HCT116 (cell line): ENCODE measurements around the gene IGDCC3. TPM values are rescaled to one million over a fixed set of nuclear protein-coding genes. Genes with fewer than 3 reads are reported as not detected.

Experiments
- ATAC-seq: fragments of 200-7000 bp; cut with Tn5 transposase; 2 replicates; pipeline ENCODE4 v1.9.1; 2020; ENCODE audit warnings: mild to moderate bottlenecking, moderate library complexity
- BruUV-seq: library from RNA; stranded (reverse); fragments of 400-500 nt; replicated peaks from 2 replicates; lab custom pipeline; 2021; lab: Mats Ljungman, UMichigan
- CTCF ChIA-PET: fragments of 300-600 bp; sonication (Branson Sonifier 250); formaldehyde crosslinking; loops from one replicate; lab custom pipeline; 2021; ENCODE audit warnings: antibody characterized with exemption; lab: Charles Lee
- POLR2A ChIA-PET: fragments of 300-600, 350-600 bp; sonication (Branson Sonifier 250); formaldehyde crosslinking; loops from one replicate; lab custom pipeline; 2021; ENCODE audit warnings: antibody characterized with exemption; lab: Charles Lee
- RAD21 ChIA-PET, 2 experiments: fragments of 300-600 bp; sonication (Branson Sonifier 250); formaldehyde crosslinking; loops; one replicate each; lab custom pipeline; 2023; ENCODE audit warnings: low total read pairs in 2 of 2; ENCODE audit not compliant: uncharacterized antibody in 2 of 2, unreplicated experiment in 2 of 2, low non-redundant PET in 1 of 2; lab: Charles Lee
- DNase-seq: peaks from one replicate; pipeline ENCODE4 v3.0.0-alpha.2; 2010; ENCODE audit warnings: low read depth, low spot score
- H2AFZ ChIP-seq: fragments of 200-600 bp; shearing (Covaris generic), sonication (generic); 2 replicates; pipeline ENCODE4 v1.6.1; 2017; ENCODE audit warnings: low read depth, mixed run types, mixed read lengths, antibody characterized with exemption, low read length; ENCODE audit not compliant: poor library complexity, severe bottlenecking
- H3K27ac ChIP-seq: 2 replicates; pipeline ENCODE4 v1.5.1; 2012; ENCODE audit warnings: low read depth, low read length
- H3K27me3 ChIP-seq: fragments of 200-600 bp; sonication (generic); 2 replicates; pipeline ENCODE4 v1.6.1; 2016; ENCODE audit warnings: mixed run types, low read length, mixed read lengths; ENCODE audit not compliant: insufficient read depth
- H3K36me3 ChIP-seq, 2 experiments: fragments of 200-500 bp in 1 of 2; fragments of 200-600 bp in 1 of 2; sonication (Bioruptor generic) in 1 of 2; sonication (generic) in 1 of 2; 2 replicates each; pipeline versions ENCODE4 v1.5.1 to v1.6.1; 2014 to 2016; ENCODE audit warnings: low read length in 2 of 2, inconsistent platforms in 1 of 2, mixed read lengths in 1 of 2, mixed run types in 1 of 2; ENCODE audit not compliant: insufficient read depth in 2 of 2, control insufficient read depth in 1 of 2
- H3K4me1 ChIP-seq, 2 experiments: fragments of 200-600 bp in 1 of 2; sonication (generic) in 1 of 2; 2 replicates each; pipeline versions ENCODE4 v1.5.1 to v1.6.1; 2012 to 2017; ENCODE audit warnings: low read length in 2 of 2, inconsistent platforms in 1 of 2, mild to moderate bottlenecking in 1 of 2, mixed read lengths in 1 of 2, mixed run types in 1 of 2, moderate library complexity in 1 of 2; ENCODE audit not compliant: insufficient read depth in 2 of 2, control insufficient read depth in 1 of 2
- H3K4me2 ChIP-seq: fragments of 200-600 bp; sonication (generic); 2 replicates; pipeline ENCODE4 v1.6.1; 2017; ENCODE audit warnings: mixed run types, low read length, mixed read lengths
- H3K4me3 ChIP-seq, 2 experiments: fragments of 200-600 bp in 1 of 2; sonication (generic) in 1 of 2; replicated peaks in 1 of 2; 2 replicates each; pipeline ENCODE4 v1.5.1; 2011 to 2016; ENCODE audit warnings: low read length in 2 of 2, control low read depth in 1 of 2, low read depth in 1 of 2, mild to moderate bottlenecking in 1 of 2, mixed read lengths in 1 of 2, mixed run types in 1 of 2
- H3K79me2 ChIP-seq: fragments of 200-600 bp; sonication (generic); 2 replicates; pipeline ENCODE4 v1.6.1; 2017; ENCODE audit warnings: mild to moderate bottlenecking, mixed run types, low read length, moderate library complexity, mixed read lengths; ENCODE audit not compliant: insufficient read depth
- H3K9ac ChIP-seq: fragments of 200-600 bp; sonication (generic); 2 replicates; pipeline ENCODE4 v1.6.1; 2016; ENCODE audit warnings: low read length, mixed read lengths
- H3K9me2 ChIP-seq: fragments of 200-600 bp; sonication (generic), shearing (Covaris generic); 2 replicates; pipeline ENCODE4 v1.6.1; 2017; ENCODE audit warnings: mixed run types, mild to moderate bottlenecking, moderate library complexity; ENCODE audit not compliant: insufficient read depth
- H3K9me3 ChIP-seq, 2 experiments: fragments of 200-500 bp in 1 of 2; fragments of 200-600 bp in 1 of 2; sonication (Bioruptor generic) in 1 of 2; sonication (generic) in 1 of 2; 2 replicates each; pipeline ENCODE4 v1.6.1; 2014 to 2017; ENCODE audit warnings: low read length in 2 of 2, mixed read lengths in 2 of 2, inconsistent platforms in 1 of 2, low read depth in 1 of 2, mild to moderate bottlenecking in 1 of 2, mixed run types in 1 of 2, moderate library complexity in 1 of 2; ENCODE audit not compliant: control insufficient read depth in 1 of 2, insufficient read depth in 1 of 2
- H4K20me1 ChIP-seq: fragments of 200-600 bp; sonication (generic), shearing (Covaris generic); 2 replicates; pipeline ENCODE4 v1.6.1; 2017; ENCODE audit warnings: mixed run types, mild to moderate bottlenecking, moderate library complexity; ENCODE audit not compliant: insufficient read depth
- ATF3 ChIP-seq: IDR thresholded peaks from 2 replicates; pipeline ENCODE4 v1.6.1; 2012
- CBX3 ChIP-seq: IDR thresholded peaks from 2 replicates; pipeline ENCODE4 v1.6.1; 2012; ENCODE audit warnings: low read depth
- CEBPB ChIP-seq: IDR thresholded peaks from 2 replicates; pipeline ENCODE4 v1.6.1; 2012; ENCODE audit warnings: low read depth
- CTCF ChIP-seq, 3 experiments: fragments of 200-600 bp in 1 of 3; sonication (generic) in 1 of 3; IDR thresholded peaks in 2 of 3; conservative IDR thresholded peaks in 1 of 3; 2 replicates each; pipeline ENCODE4 v1.5.1; 2012 to 2017; ENCODE audit warnings: low read depth in 2 of 3, low read length in 2 of 3, antibody characterized with exemption in 1 of 3, borderline replicate concordance in 1 of 3, control low read depth in 1 of 3, mild to moderate bottlenecking in 1 of 3, mixed read lengths in 1 of 3, mixed run types in 1 of 3, moderate library complexity in 1 of 3; ENCODE audit not compliant: insufficient read depth in 1 of 3
- EGR1 ChIP-seq: IDR thresholded peaks from 2 replicates; pipeline ENCODE4 v1.6.1; 2012; ENCODE audit warnings: low read depth
- ELF1 ChIP-seq: IDR thresholded peaks from 2 replicates; pipeline ENCODE4 v1.6.1; 2012; ENCODE audit warnings: low read depth, borderline replicate concordance
- EZH2 ChIP-seq: fragments of 200-600 bp; sonication (generic); IDR thresholded peaks from 2 replicates; pipeline ENCODE4 v1.6.1; 2017; ENCODE audit warnings: antibody characterized with exemption, mixed run types
- EZH2phosphoT487 ChIP-seq: fragments of 200-600 bp; IDR thresholded peaks from 2 replicates; pipeline ENCODE4 v1.6.1; 2018; ENCODE audit warnings: antibody characterized with exemption, borderline replicate concordance
- FOSL1 ChIP-seq: IDR thresholded peaks from 2 replicates; pipeline ENCODE4 v1.6.1; 2012; ENCODE audit warnings: low read depth
- JUND ChIP-seq: IDR thresholded peaks from 2 replicates; pipeline ENCODE4 v1.6.1; 2012
- MAX ChIP-seq: IDR thresholded peaks from 2 replicates; pipeline ENCODE4 v1.6.1; 2012
- POLR2AphosphoS5 ChIP-seq: IDR thresholded peaks from 2 replicates; pipeline ENCODE4 v1.6.1; 2011; ENCODE audit warnings: mild to moderate bottlenecking, low read depth, low read length, moderate library complexity
- RAD21 ChIP-seq: IDR thresholded peaks from 2 replicates; pipeline ENCODE4 v1.6.1; 2012; ENCODE audit warnings: low read depth, mild to moderate bottlenecking
- SIN3A ChIP-seq: IDR thresholded peaks from 2 replicates; pipeline ENCODE4 v1.6.1; 2012; ENCODE audit warnings: low read depth
- SP1 ChIP-seq: IDR thresholded peaks from 2 replicates; pipeline ENCODE4 v1.6.1; 2012; ENCODE audit warnings: low read depth
- SRF ChIP-seq: IDR thresholded peaks from 2 replicates; pipeline ENCODE4 v1.6.1; 2012; ENCODE audit warnings: low read depth
- TCF7L2 ChIP-seq: IDR thresholded peaks from 2 replicates; pipeline ENCODE4 v1.7.0; 2011; ENCODE audit warnings: borderline replicate concordance, inconsistent platforms; ENCODE audit not compliant: insufficient read depth, insufficient read length; ENCODE audit errors: extremely low read depth
- ZBTB33 ChIP-seq: IDR thresholded peaks from 2 replicates; pipeline ENCODE4 v1.6.1; 2011; ENCODE audit warnings: mild to moderate bottlenecking, low read length, moderate library complexity; ENCODE audit not compliant: insufficient replicate concordance; ENCODE audit errors: extremely low read depth
- ZFX ChIP-seq: fragments of 450-650 bp; IDR thresholded peaks from 2 replicates; pipeline ENCODE4 v1.6.1; 2017
- ZNF274 ChIP-seq: fragments of 200-500 bp; sonication (Bioruptor generic); IDR thresholded peaks from 2 replicates; pipeline ENCODE4 v1.6.1; 2014; ENCODE audit warnings: mild to moderate bottlenecking, low read depth, low read length, inconsistent platforms
- intact Hi-C: fragments of 100-400 bp; cut with micrococcal nuclease; formaldehyde crosslinking; loops from 2 replicates; pipeline ENCODE4 v1.10.0; 2022
- total RNA-seq: library from RNA; stranded (reverse); gene quantifications from one replicate; pipeline ENCODE4 v1.2.1, GENCODE V29; 2021; ENCODE audit not compliant: unreplicated experiment

Gene IGDCC3
- total RNA-seq, 1 experiment from 2014 or later = 0.44 TPM

- TF ChIP-seq CTCF (IDR thresholded peaks at IDR 0.05 in 2 of 3, conservative IDR thresholded peaks at IDR 0.05 in 1 of 3; ENCODE audit: borderline replicate concordance in 1 of 3, insufficient read depth in 1 of 3, low read depth in 2 of 3, low read length in 2 of 3) = no peak
These were observed 4.6 kb downstream of the IGDCC3 start (continued) for GRCh38 chr15:65373163-65373651.

GRCh38 chr15:65372787-65373067 lies 5.1 kb downstream of the IGDCC3 start:
- no peak overlapping the region for H3K4me3 ChIP-seq
- TF ChIP-seq ZFX (no peak), ELF1 (no peak), FOSL1 (no peak), TCF7L2 (no peak), CBX3 (no peak), ZBTB33 (no peak), RAD21 (no peak), POLR2AphosphoS5 (no peak), MAX (no peak), ZNF274 (no peak), EZH2phosphoT487 (no peak), CEBPB (no peak), ATF3 (no peak), CTCF (IDR thresholded peaks at IDR 0.05 in 2 of 3, conservative IDR thresholded peaks at IDR 0.05 in 1 of 3; ENCODE audit: borderline replicate concordance in 1 of 3, insufficient read depth in 1 of 3, low read depth in 2 of 3, low read length in 2 of 3) (no peak), SIN3A (no peak), EGR1 (no peak), SP1 (no peak), JUND (no peak), EZH2 (no peak), SRF (no peak)
- ATAC-seq (no peak), DNase-seq (no peak)
- ChIA-PET CTCF (interaction anchor here (1.8 kb wide), 1 partner anchor 12 kb away, joined by 6 read pairs; no protein-coding TSS in a partner anchor), POLR2A (no interaction called here), RAD21 (no interaction called here)
- no peak overlapping the region for H3K27ac ChIP-seq
- no peaks in the 10 kb centered on the region for H3K79me2 ChIP-seq
- H3K9ac ChIP-seq = no peak overlapping the region
- no peak overlapping the region for H3K4me2 ChIP-seq
- H3K36me3 ChIP-seq = no peaks in the 10 kb centered on the region
- H2AFZ ChIP-seq = no peak overlapping the region
- no peaks in the 10 kb centered on the region for H4K20me1 ChIP-seq
- intact Hi-C loops = no loop called here
- H3K9me2 ChIP-seq = no peaks in the 10 kb centered on the region
- peaks cover 0 to 5% of the 10 kb centered on the region in 2 experiments; a peak in 1 of 4 replicates for H3K4me1 ChIP-seq
- BruUV-seq = no TSS peak
- peaks cover 5% of the 10 kb centered on the region; the same call in 1 of the 2 replicates for H3K27me3 ChIP-seq
- H3K9me3 ChIP-seq = no peaks in the 10 kb centered on the region
